Mucosa of gallbladder (tissue), 1 donor: ENCODE measurements around the gene SGIP1. TPM values are rescaled to one million over a fixed set of nuclear protein-coding genes. Genes with fewer than 3 reads are reported as not detected.
"Not testable (repeated sequence)": the region's sequence is repeated elsewhere in the genome, so short reads cannot be mapped to it uniquely, and the experiment has no call there.

Experiments
- DNase-seq: peaks from one replicate; pipeline ENCODE4 v3.0.0-alpha.2; 2020; ENCODE audit warnings: low spot score
- total RNA-seq: library from RNA; stranded (reverse); gene quantifications from one replicate; pipeline ENCODE4 v1.2.1, GENCODE V29; 2021
- donor health status: DM: no; HTN: no; CAD: no.

SGIP1 gene
- total RNA-seq, 1 donor from 2014 or later, result 7.0 TPM

GRCh38 chr1:66769512-66770229 is 235.7 kb downstream of the SGIP1 start:
- DNase-seq, result no peak

DNA sequence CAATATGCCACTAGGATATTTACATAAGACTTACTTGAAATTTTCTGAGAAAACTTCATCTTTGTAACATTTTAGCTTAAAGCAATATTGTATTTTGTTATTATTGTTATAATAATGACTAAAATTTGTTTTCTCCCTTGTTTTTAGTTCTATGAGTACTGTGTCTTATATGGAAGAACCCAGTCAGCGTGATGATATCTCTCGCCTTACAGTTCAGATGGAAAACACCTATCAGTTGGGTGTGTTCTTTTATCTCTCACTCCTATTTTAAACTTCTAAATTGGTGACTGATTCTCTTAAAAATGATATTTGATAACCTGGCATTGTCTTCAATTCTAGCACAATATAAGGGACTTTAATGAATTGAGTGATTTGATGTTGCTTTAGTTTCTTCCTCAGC is 236.3 kb downstream of the SGIP1 start:
- DNase-seq, result no peak

- DNase-seq, result no peak
Observed at GRCh38 chr1:66770694-66771093, 236.7 kb downstream of the SGIP1 start.

DNA sequence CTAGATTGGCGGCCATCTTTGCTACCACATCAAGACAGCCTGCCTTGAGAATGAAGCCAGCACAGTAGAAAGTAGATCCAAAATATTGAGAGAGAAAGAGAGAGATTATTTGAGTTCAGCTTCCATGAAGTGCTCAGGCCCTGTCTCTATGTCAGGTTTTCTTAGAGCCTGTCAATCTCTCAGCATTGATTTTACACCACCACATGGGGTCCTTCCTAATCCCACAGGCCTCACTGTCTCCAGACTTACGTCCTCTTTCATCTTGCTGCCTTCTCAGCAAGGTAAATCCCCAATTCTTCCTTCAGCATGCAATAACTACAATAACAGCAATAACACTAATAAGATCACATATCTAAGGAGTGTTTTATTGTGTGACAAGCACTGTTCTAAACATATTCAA is 239.3 kb downstream of the SGIP1 start:
- DNase-seq, result no peak

GRCh38 chr1:66774438-66774837 is 240.5 kb downstream of the SGIP1 start:
- DNase-seq, result no peak

- no peak for DNase-seq
Observed at GRCh38 chr1:66775646-66776045, 241.7 kb downstream of the SGIP1 start.

GRCh38 chr1:66777831-66778230 is 243.9 kb downstream of the SGIP1 start:
- DNase-seq, result no peak

DNA sequence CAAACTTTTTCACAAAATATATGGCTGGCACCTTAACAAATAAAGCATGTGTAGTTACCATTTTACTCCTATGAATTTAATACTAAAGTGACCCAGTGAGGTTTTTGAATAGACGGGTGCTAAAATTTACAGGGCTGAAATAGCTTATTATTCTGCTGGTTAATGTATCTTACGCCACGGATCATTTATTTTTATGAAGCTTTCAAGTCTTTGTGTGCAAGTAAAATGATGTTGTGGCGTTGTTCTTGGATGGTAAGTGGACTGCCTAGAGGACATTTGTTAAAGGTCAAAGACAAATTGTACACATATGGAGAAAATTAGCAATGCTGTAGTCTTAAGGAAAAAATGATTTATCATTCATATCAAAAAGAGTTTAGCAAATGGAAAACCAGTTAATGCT is 244.3 kb downstream of the SGIP1 start:
- no peak for DNase-seq

DNA sequence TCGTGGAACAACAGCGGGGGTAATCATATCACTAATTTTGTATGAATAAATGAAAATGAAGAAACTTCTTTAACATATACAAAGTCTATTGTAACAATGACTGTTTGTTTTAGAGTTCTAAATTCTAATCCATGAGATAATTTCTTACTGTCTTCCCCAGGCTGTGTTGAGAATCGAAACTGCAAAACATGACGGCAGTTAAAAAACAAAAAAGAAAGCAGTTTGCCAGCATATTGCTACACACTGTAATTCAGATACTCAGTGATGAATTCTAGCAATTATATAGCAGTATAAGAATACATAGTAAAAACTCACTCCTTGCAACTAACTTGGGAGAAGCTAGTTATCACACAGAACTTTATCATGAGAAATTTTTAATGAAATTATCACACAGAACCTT is 245.0 kb downstream of the SGIP1 start:
- DNase-seq, result no peak

GRCh38 chr1:66779475-66780078 is 245.6 kb downstream of the SGIP1 start:
- DNase-seq, result no peak

GRCh38 chr1:66785800-66786199 is 251.8 kb downstream of the SGIP1 start:
- not testable (repeated sequence) for DNase-seq

GRCh38 chr1:66787641-66788040 is 253.7 kb downstream of the SGIP1 start:
- no peak for DNase-seq

DNA sequence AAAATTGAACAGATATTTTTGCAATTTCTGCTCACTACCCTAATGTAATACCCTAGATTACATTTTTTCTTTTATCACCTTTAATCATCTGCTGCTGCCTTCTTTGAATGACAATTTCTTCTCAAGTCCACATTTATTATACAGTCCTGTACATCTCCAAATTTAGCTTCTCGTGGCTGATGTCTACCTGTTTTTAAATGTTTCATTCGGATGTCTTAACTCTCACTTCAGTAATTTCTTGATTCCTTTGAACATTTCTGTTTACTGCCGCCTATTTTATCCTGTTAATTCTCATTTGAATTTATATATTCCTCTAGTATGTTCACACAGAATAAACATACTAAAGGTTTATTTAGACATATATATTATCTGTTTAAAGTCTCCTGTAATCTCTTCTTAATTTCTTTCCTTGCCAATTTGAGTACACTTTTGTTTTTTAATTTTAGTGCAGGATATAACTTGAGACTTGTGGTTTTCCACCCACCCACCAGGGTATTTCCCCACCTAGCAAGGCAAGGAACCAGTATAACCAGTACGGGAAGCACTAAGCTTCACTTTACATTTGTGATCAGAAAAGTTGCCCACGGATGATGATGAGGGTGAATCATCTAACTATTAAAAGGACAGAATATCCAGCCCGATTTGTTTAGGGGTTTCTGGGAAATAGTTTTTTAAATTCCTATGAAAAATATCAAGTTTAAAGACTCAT is 254.4 kb downstream of the SGIP1 start:
- no peak for DNase-seq

DNA sequence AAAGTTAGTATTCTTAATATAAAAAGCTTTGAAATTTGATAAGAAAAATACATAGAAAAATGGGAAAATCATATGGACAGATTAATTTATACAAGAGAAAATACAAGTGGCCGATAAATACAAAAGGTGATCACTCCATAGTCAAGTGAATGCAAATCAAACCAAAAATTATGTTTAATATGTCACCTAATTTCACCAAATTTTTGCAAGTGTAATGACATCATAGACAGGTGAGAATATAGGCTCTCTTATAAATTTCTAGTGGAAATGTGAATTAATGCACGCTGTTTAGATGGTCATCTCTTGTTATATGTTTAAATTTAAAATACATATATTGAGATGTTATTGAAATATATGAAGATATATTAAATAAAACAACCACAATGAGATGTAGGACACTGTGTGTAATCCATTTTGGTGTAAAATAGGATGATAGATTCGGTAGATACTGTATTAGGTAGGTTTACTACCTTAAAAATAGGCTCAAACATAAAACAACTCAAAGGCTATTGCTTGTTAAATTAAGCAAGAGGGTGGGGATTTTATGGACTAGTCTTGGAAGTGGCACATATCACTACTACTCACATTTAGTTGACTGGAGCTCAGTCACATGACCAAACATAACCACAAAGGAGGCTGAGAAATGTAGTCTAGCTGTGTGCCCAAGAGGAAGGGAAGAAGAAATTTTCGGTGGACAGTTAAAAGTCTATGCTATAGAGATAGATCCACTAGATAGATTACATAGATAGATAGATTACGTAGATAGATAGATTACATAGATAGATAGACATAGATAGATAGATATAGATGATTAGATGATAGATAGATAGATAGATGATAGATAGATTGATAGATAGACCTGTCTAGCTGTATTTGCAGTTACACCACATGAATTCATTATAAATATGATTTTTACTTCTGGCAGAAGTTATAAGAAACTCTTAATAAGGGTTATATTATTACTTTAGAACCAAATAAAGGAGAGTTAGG is 258.0 kb downstream of the SGIP1 start:
- DNase-seq, result no peak

- not testable (repeated sequence) for DNase-seq
Observed at GRCh38 chr1:66795839-66796238, 261.9 kb downstream of the SGIP1 start.

Other genes starting within 250 kb of the SGIP1 start
- gene DYNLT5, start 218.3 kb downstream of the SGIP1 start, total RNA-seq, result 0.32 TPM